Right cardiac atrium (tissue), 5 donors: ENCODE measurements around the gene IGIP. TPM values are rescaled to one million over a fixed set of nuclear protein-coding genes. Genes with fewer than 3 reads are reported as not detected.
A peak's percentile ranks its signal among the peaks of the same experiment; 100 is the strongest.

Source experiments
- ATAC-seq, 2 donors: fragments of 200-7000 bp; cut with Tn5 transposase; one replicate each; pipeline versions ENCODE4 v1.8.0 to v1.9.1; 2020; ENCODE audit warnings: moderate library complexity in 2 of 2, mild to moderate bottlenecking in 1 of 2
- DNase-seq, 3 donors: peaks; one replicate each; pipeline ENCODE4 v3.0.0-alpha.2; 2020
- H3K27ac ChIP-seq: one replicate; pipeline ENCODE4 v1.5.1; 2013; ENCODE audit warnings: mild to moderate bottlenecking, low read length, control low read depth, moderate library complexity
- H3K27me3 ChIP-seq: one replicate; pipeline ENCODE4 v1.6.1; 2013; ENCODE audit not compliant: control insufficient read depth, insufficient read depth
- H3K4me1 ChIP-seq: one replicate; pipeline ENCODE4 v1.6.1; 2013; ENCODE audit warnings: low read length; ENCODE audit not compliant: control insufficient read depth, insufficient read depth
- H3K4me3 ChIP-seq: one replicate; pipeline ENCODE4 v1.5.1; 2013; ENCODE audit warnings: low read length, control low read depth
- H3K9me3 ChIP-seq: one replicate; pipeline ENCODE4 v1.6.1; 2013; ENCODE audit warnings: low read length; ENCODE audit not compliant: control insufficient read depth
- WGBS: extraction: QIAGEN DNeasy Blood & Tissue Kit; methylation state at CpG from one replicate; pipeline ENCODE4 v1.1.7; 2013; 5-methylcytosine and 5-hydroxymethylcytosine counted together
- intact Hi-C, 4 donors: fragments of 100-400 bp; cut with DNase I; formaldehyde crosslinking; loops; one replicate each; pipeline versions ENCODE4 v1.11.0 to v1.14.0; 2022 to 2023
- polyA plus RNA-seq: library from polyadenylated mRNA; stranded (reverse); fragments of 200-250 nt; gene quantifications from one replicate; pipeline ENCODE4 v1.2.3, GENCODE V29; 2013
- total RNA-seq, 4 donors: library from RNA; stranded (reverse); fragmentation: NEBNext Ultra II Directional; extraction: Animal tissue kit (Norgen Biotek cat#: 25700); gene quantifications; one replicate each; pipeline ENCODE4 v1.2.1, GENCODE V29; 2021
- donor health status: healthy with polysubstance abuse.
- donor health status: DM: no; HTN: yes; CAD: no.
- donor health status: DM: no; HTN: no; CAD: no.
- donor health status: DM: no; HTN: yes; CAD: no; lungs with severe emphysema.
- donor health status: DM: yes; HTN: yes; CAD: no.

The IGIP gene
- total and polyA plus RNA-seq, 5 donors: 9.8 to 20.1 (median 16.3) TPM

GRCh38 chr5:140141241-140141640 lies 15.5 kb downstream of the IGIP start:
- DNase-seq (peak in 2 of 3 donors; percentile 48 to 58), ATAC-seq (peak in 1 of 2 donors; percentile 21)
- Histone ChIP-seq H3K4me3 (no peak overlapping the region), H3K9me3 (no peaks in the 10 kb centered on the region), H3K27me3 (no peaks in the 10 kb centered on the region), H3K27ac (no peak overlapping the region), H3K4me1 (peaks cover 6% of the 10 kb centered on the region)
- intact Hi-C loops: loop anchor here in 1 of 4 donors (5.0 kb wide), 1 partner anchor 59 kb away; no protein-coding TSS in a partner anchor

GRCh38 chr5:140142246-140142645 lies 16.5 kb downstream of the IGIP start:
- WGBS: 86% methylated on average over 5 of the region's 5 CpGs
- H3K4me3 ChIP-seq: no peak overlapping the region
- DNase-seq (no peak), ATAC-seq (no peak)
- H3K27me3 ChIP-seq: no peaks in the 10 kb centered on the region
- H3K9me3 ChIP-seq: no peaks in the 10 kb centered on the region
- intact Hi-C loops: loop anchor here in 1 of 4 donors (5.0 kb wide), 1 partner anchor 60 kb away; no protein-coding TSS in a partner anchor
- no peak overlapping the region for H3K27ac ChIP-seq
- H3K4me1 ChIP-seq: peaks cover 6% of the 10 kb centered on the region

GRCh38 chr5:140142856-140143255 lies 17.1 kb downstream of the IGIP start:
- no peak for DNase-seq
- no peak overlapping the region for H3K27ac ChIP-seq
- H3K27me3 ChIP-seq: no peaks in the 10 kb centered on the region
- H3K4me1 ChIP-seq: peaks cover 6% of the 10 kb centered on the region
- intact Hi-C loops: loop anchor here in 1 of 4 donors (5.0 kb wide), 1 partner anchor 61 kb away; no protein-coding TSS in a partner anchor
- no peaks in the 10 kb centered on the region for H3K9me3 ChIP-seq
- no peak overlapping the region for H3K4me3 ChIP-seq
- 67% methylated on average over 7 of the region's 7 CpGs for WGBS
- ATAC-seq: no peak

- Histone ChIP-seq H3K27ac (no peak overlapping the region), H3K9me3 (no peaks in the 10 kb centered on the region), H3K27me3 (no peaks in the 10 kb centered on the region), H3K4me1 (peaks cover 6% of the 10 kb centered on the region), H3K4me3 (no peak overlapping the region)
- WGBS: 92% methylated on average over 3 of the region's 3 CpGs
- intact Hi-C loops: loop anchor here in 1 of 4 donors (5.0 kb wide), 1 partner anchor 61 kb away; no protein-coding TSS in a partner anchor
- DNase-seq: no peak
- no peak for ATAC-seq
These were observed 18.0 kb downstream of the IGIP start for GRCh38 chr5:140143521-140144258.

GRCh38 chr5:140145256-140145655 lies 19.5 kb downstream of the IGIP start:
- DNase-seq (no peak), ATAC-seq (no peak)
- no peak overlapping the region for H3K4me3 ChIP-seq
- 75% methylated on average over 3 of the region's 3 CpGs for WGBS
- peaks cover 5% of the 10 kb centered on the region for H3K4me1 ChIP-seq
- no peaks in the 10 kb centered on the region for H3K9me3 ChIP-seq
- H3K27ac ChIP-seq: no peak overlapping the region
- H3K27me3 ChIP-seq: no peaks in the 10 kb centered on the region
- intact Hi-C loops: loop anchor here in 1 of 4 donors (5.0 kb wide), 2 partner anchors 33 to 68 kb away; partner anchors contain the start of gene PURA

GRCh38 chr5:140145818-140146522 lies 20.2 kb downstream of the IGIP start:
- DNase-seq: peak; percentile 82 to 94 (median 93)
- peak; percentile 93 to 94 for ATAC-seq
- Histone ChIP-seq H3K27ac (no peak overlapping the region), H3K4me3 (peak overlapping the region; percentile 46), H3K4me1 (no peaks in the 10 kb centered on the region), H3K27me3 (no peaks in the 10 kb centered on the region), H3K9me3 (no peaks in the 10 kb centered on the region)
- intact Hi-C loops: loop anchor here in 1 of 4 donors (5.0 kb wide), 2 partner anchors 34 to 69 kb away; partner anchors contain the start of gene PURA
- 11% methylated on average over 64 of the region's 64 CpGs for WGBS

- no peaks in the 10 kb centered on the region for H3K27me3 ChIP-seq
- no peak overlapping the region for H3K27ac ChIP-seq
- 58% methylated on average over 14 of the region's 14 CpGs for WGBS
- no peaks in the 10 kb centered on the region for H3K9me3 ChIP-seq
- no peak for DNase-seq
- no peak for ATAC-seq
- no peaks in the 10 kb centered on the region for H3K4me1 ChIP-seq
- no peak overlapping the region for H3K4me3 ChIP-seq
- intact Hi-C loops: loop anchor here in 1 of 4 donors (5.0 kb wide), 2 partner anchors 34 to 69 kb away; partner anchors contain the start of gene PURA
These were observed 20.7 kb downstream of the IGIP start for GRCh38 chr5:140146523-140146842.

- no peak for DNase-seq
- Histone ChIP-seq H3K4me3 (no peak overlapping the region), H3K27ac (no peak overlapping the region), H3K9me3 (no peaks in the 10 kb centered on the region), H3K4me1 (no peaks in the 10 kb centered on the region), H3K27me3 (no peaks in the 10 kb centered on the region)
- intact Hi-C loops: loop anchor here in 1 of 4 donors (5.0 kb wide), 2 partner anchors 35 to 70 kb away; partner anchors contain the start of gene PURA
- no peak for ATAC-seq
- WGBS: 96% methylated on average over 1 of the region's 1 CpG
These were observed 21.7 kb downstream of the IGIP start for GRCh38 chr5:140147460-140147859.

- Histone ChIP-seq H3K27ac (no peak overlapping the region), H3K4me1 (no peaks in the 10 kb centered on the region), H3K9me3 (no peaks in the 10 kb centered on the region), H3K27me3 (no peaks in the 10 kb centered on the region), H3K4me3 (no peak overlapping the region)
- peak in 1 of 3 donors; percentile 68 for DNase-seq
- peak in 1 of 2 donors; percentile 9 for ATAC-seq
- WGBS: 35% methylated on average over 6 of the region's 6 CpGs
- intact Hi-C loops: loop anchor here in 1 of 4 donors (5.0 kb wide), 2 partner anchors 36 to 71 kb away; partner anchors contain the start of gene PURA
These were observed 22.8 kb downstream of the IGIP start for GRCh38 chr5:140148508-140148907.

GRCh38 chr5:140150201-140150600 lies 24.5 kb downstream of the IGIP start:
- whole genome bisulfite sequencing: 82% methylated on average over 2 of the region's 2 CpGs
- intact Hi-C loops: loop anchor here in 1 of 4 donors (10.0 kb wide), 1 partner anchor 365 kb away; no protein-coding TSS in a partner anchor
- ATAC-seq: no peak
- Histone ChIP-seq H3K4me1 (no peaks in the 10 kb centered on the region), H3K4me3 (no peak overlapping the region), H3K27ac (no peak overlapping the region), H3K9me3 (no peaks in the 10 kb centered on the region), H3K27me3 (no peaks in the 10 kb centered on the region)
- DNase-seq: no peak
